Activated CD8-positive, alpha-beta memory T cell treated with anti-CD3 and anti-CD28 coated beads for 48 hours (primary cell): ENCODE measurements around the gene ZNF385C.

Experiments
- DNase-seq, 3 experiments: peaks; one replicate each; pipeline ENCODE4 v3.0.0-alpha.2; 2020; ENCODE audit warnings: low read depth in 2 of 3, low spot score in 2 of 3

The ZNF385C gene

GRCh38 chr17:42078396-42079043 is 19.8 kb downstream of the ZNF385C start:
- DNase-seq = no peak

DNA sequence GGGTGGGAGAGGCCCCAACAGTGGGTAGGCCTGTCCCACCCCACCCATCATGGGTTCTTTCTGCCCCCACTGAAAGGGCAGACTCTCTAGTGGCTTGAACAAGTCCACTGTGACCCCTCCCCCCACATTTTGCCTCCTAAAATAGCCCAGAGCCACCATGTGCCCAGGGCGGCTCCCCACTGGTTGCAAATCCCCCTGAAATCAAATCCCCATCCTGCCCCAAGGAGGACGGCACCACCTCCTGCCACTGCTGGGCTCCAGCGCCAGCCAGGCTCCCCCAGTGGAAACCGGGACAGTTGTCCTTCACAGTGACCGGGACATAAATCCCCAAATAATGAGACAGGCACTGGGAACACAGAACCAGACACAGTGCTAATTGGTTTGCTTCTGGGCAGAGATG is 20.5 kb downstream of the ZNF385C start:
- no peak for DNase-seq

GRCh38 chr17:42076797-42077559 is 21.3 kb downstream of the ZNF385C start:
- no peak for DNase-seq

- DNase-seq = no peak
Measured at GRCh38 chr17:42075789-42076188, 22.5 kb downstream of the ZNF385C start.

- DNase-seq = no peak
Measured at GRCh38 chr17:42072323-42073187, 25.7 kb downstream of the ZNF385C start.

GRCh38 chr17:42071810-42072209 is 26.5 kb downstream of the ZNF385C start:
- no peak for DNase-seq

- DNase-seq = no peak
Measured at GRCh38 chr17:42068979-42069378, 29.3 kb downstream of the ZNF385C start.

GRCh38 chr17:42067371-42068091 is 30.7 kb downstream of the ZNF385C start:
- peak in 2 of 3 experiments; percentile 52 to 59 for DNase-seq

DNA sequence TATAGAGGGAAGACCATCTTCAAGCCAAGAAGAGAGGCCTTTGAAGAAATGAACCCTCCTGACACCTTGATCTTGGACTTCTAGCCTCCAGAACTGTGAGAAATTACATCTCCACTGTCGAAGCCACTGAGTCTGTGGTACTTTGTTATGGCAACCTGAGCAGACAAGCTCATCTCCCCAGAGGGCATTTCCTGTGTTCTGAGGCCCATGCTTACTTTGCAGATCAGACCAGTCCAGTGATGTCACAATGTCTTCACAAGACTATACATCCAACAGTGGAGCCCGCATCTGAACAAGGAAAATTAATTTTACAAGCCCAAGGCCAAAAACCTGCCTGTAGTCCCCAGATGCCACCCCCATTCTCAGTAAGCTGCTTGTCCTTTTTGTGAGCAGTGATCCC is 33.1 kb downstream of the ZNF385C start:
- DNase-seq = no peak

DNA sequence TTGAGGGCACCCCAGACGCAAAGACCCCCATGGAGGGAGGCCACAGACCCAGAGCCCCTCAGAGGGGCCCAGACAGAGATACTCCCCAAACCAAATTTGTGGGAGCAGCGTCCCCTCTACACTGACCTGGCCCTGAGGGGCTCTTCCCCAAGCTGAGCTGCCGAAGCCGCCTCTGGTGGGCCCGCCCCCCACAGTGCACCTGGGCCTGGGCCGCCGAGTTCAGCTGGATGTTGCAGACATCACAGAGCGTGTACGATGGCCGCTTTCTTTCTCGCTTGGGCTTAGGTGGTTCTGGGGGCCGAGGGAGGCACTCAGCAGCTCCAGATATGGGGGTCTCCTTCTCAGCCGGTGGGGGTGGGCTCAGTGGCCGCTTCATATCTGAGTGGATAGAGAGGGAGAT is 35.6 kb downstream of the ZNF385C start:
- DNase-seq = no peak

- DNase-seq = no peak
Measured at GRCh38 chr17:42061646-42062487, 36.4 kb downstream of the ZNF385C start.

GRCh38 chr17:42060231-42060630 is 38.0 kb downstream of the ZNF385C start:
- no peak for DNase-seq

DNA sequence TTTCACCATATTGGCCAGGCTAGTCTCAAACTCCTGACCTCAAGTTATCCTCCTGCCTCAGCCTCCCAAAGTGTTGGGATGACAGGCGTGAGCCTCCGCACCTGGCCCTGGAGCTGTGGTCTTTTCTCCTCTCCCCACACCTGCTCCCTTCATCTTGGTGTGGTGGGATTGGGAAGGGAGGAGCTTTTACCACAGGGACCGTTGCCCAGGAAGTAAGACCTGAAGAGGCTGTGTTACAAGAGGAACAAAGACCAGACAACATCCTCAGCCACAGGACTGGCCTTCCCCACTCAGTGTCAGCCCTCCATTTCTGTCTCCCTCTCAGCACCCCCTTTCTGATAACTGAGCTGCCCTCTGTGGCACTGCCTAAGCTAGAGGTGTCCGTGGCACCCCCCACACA is 38.5 kb downstream of the ZNF385C start:
- DNase-seq = no peak

- no peak for DNase-seq
Measured at GRCh38 chr17:42058063-42058462, 40.2 kb downstream of the ZNF385C start.

GRCh38 chr17:42056635-42057034 is 41.6 kb downstream of the ZNF385C start:
- no peak for DNase-seq

GRCh38 chr17:42055496-42055895 is 42.8 kb downstream of the ZNF385C start:
- no peak for DNase-seq

GRCh38 chr17:42055027-42055426 is 43.2 kb downstream of the ZNF385C start:
- DNase-seq = no peak

DNA sequence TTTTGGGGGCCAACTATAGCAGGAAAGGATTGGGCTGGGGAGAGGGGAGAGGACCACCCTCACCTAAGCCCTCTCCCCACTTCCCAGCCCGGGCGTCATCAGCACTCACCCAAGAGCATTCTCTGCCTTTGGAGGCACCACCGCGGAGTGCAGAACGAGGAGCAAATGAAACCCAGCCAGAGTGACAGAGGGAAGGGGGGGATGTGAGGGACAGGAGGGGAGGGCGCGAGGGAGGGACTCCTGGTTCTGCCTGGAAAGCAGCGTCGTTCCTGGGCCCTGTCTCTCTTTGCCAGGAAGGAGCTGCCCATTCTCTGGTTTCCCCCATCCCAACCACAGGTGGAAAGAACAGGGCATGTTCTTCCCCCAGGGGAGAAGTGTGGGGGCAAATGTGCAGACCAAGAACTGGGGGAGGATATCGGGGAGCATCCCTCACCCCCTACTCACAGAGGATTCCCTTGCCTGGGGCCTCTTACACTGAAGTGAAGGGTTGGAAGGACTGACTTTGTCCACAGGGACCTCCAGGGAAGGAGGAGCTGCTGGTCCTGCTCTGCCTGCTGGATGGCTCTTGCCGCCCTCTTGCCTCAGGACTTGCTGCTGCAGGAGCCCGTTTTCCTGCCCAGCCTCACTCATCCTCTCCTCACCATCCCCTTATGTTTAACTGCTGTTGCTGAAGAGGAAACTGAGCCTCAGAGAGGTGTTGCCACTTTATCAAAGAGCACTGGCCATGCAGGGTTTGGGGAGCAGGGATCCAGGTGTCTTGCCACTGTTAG is 44.4 kb downstream of the ZNF385C start:
- DNase-seq = no peak

GRCh38 chr17:42052346-42052877 is 45.9 kb downstream of the ZNF385C start:
- no peak for DNase-seq
